ENCODE measurements around the gene PRRC2A. TPM values are rescaled to one million over a fixed set of nuclear protein-coding genes. Genes with fewer than 3 reads are reported as not detected.

Gene PRRC2A
- total and polyA plus RNA-seq, 12 donors: 83.9 to 179 (median 98.9) TPM

GRCh38 chr6:31645325-31645724, 24.8 kb downstream of the PRRC2A start:
- intact Hi-C loops (cut with DNase I): no loop called here
- Histone ChIP-seq H3K36me3 (peaks cover 3 to 100% (median 97%) of the 10 kb centered on the region in 9 donors), H3K4me1 (peaks cover 0 to 10% (median 3%) of the 10 kb centered on the region in 9 donors), H3K9me3 (no peaks in the 10 kb centered on the region), H3K27ac (no peak overlapping the region), H3K4me3 (no peak overlapping the region), H3K27me3 (no peaks in the 10 kb centered on the region)
- DNase-seq (no peak), ATAC-seq (no peak)
- WGBS, 2 donors: 92 to 96% methylated on average over 9 of the region's 9 CpGs
- no peak for TF ChIP-seq CTCF (IDR thresholded peaks at IDR 0.05)

DNA sequence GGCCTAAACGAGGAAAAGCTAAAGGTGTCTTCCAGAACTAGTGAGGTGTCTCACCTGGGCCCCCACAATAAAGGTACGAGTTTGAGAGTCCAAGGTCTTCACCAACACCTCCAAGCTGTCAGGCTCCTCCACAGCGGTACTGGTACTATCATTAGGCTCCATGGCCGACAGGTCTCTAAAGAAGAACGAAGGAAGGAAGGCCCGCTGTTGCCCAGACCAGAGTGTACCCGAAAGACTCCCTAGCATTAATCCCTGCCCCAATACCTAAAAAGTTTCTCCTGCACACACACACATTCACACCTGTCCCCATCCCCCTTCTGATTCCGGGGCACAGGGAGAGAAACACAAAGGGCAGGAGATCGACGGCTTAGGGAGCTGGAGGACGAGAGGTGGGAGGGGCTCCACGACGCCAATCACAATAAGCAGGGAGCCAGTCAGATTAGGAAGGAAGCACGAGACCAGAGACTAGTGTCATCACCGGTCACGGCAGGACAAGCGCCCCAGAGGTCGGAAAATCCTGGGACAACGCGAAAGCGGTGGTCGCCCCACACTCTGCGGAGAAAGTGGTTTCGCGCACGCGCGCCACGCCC, 31.2 kb downstream of the PRRC2A start:
- peak in 1 of 2 donors; percentile 84 for DNase-seq
- no peak for TF ChIP-seq CTCF (IDR thresholded peaks at IDR 0.05)
- ATAC-seq: peak; percentile 63 to 79 (median 76)
- peaks cover 0 to 65% (median 34%) of the 10 kb centered on the region in 9 donors for H3K36me3 ChIP-seq
- H3K4me1 ChIP-seq: peaks cover 0 to 37% (median 28%) of the 10 kb centered on the region in 9 donors
- H3K4me3 ChIP-seq: peak overlapping the region; percentile 51 to 93 (median 76)
- peak overlapping the region; percentile 85 to 100 (median 98) for H3K27ac ChIP-seq
- no peaks in the 10 kb centered on the region for H3K27me3 ChIP-seq
- 2% methylated on average over 29 of the region's 29 CpGs for WGBS, 2 donors
- intact Hi-C loops (cut with DNase I): loop anchor here in 2 of 10 donors (1.0 to 2.0 kb wide), 2 partner anchors 31 kb away; partner anchors contain the start of gene PRRC2A (in 2 of the 2)
- no peaks in the 10 kb centered on the region for H3K9me3 ChIP-seq

DNA sequence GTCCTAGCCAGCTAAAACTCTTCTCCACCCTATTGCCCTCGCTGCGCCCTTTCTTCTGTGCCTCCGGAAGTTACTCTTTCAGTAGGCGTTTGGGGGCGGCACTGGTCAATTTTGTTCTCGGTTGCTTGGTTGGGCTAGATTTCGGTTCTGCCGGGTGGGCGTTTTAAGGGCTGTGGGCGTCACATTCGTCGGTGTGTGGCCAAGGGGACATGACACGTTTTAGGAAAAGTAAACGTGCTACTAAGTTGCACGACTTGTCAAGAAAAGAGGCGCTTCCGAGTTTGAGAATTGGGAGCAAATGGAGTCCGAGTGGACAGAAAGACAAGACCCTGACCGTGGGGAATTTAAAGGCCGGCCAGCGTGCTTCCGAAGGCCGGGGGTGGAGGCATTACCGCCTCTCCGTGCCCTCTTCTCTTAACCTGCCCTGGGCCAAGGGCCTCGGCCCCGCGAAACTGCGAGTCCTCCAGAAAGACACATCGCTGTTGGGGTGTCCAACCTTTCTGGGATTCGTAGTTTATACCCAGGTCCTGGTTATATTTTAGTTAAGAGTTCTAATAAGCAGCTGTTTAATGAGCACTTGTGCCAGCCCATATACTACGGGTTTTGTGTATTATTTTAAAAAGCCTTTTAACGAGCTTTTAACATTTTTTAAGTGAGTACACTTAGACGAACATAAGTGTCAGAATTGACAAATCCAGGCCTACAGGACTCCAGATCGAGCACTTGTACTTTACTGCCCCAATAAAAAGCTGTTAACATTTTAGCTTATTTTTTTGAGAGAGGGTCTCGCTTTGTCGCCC, 32.6 kb downstream of the PRRC2A start:
- TF ChIP-seq CTCF (IDR thresholded peaks at IDR 0.05): peak in 3 of 9 donors; percentile 14 to 29 (median 19)
- Histone ChIP-seq H3K4me3 (peak overlapping the region; percentile 51 to 93 (median 76)), H3K4me1 (peaks cover 0 to 45% (median 36%) of the 10 kb centered on the region in 9 donors), H3K9me3 (no peaks in the 10 kb centered on the region), H3K27me3 (no peaks in the 10 kb centered on the region), H3K36me3 (peaks cover 0 to 65% (median 22%) of the 10 kb centered on the region in 9 donors), H3K27ac (peak overlapping the region; percentile 85 to 100 (median 98))
- intact Hi-C loops (cut with DNase I): loop anchor here in 2 of 10 donors (1.0 to 2.0 kb wide), 2 partner anchors 32 to 33 kb away; partner anchors contain the start of gene PRRC2A (in 2 of the 2)
- DNase-seq (peak; percentile 76 to 94), ATAC-seq (peak; percentile 69 to 86 (median 82))
- WGBS, 2 donors: 9% methylated on average over 37 of the region's 37 CpGs

GRCh38 chr6:31654574-31655348, 34.2 kb downstream of the PRRC2A start:
- ATAC-seq (no peak), DNase-seq (no peak)
- no peak overlapping the region for H3K4me3 ChIP-seq
- peaks cover 0 to 55% (median 5%) of the 10 kb centered on the region in 9 donors for H3K36me3 ChIP-seq
- TF ChIP-seq CTCF (IDR thresholded peaks at IDR 0.05): no peak
- intact Hi-C loops (cut with DNase I): no loop called here
- H3K4me1 ChIP-seq: peaks cover 12 to 58% (median 52%) of the 10 kb centered on the region in 9 donors
- H3K27ac ChIP-seq: no peak overlapping the region
- WGBS, 2 donors: 95 to 97% methylated on average over 8 of the region's 8 CpGs
- no peaks in the 10 kb centered on the region for H3K27me3 ChIP-seq
- no peaks in the 10 kb centered on the region for H3K9me3 ChIP-seq
